Cardiac fibroblast (primary cell): ENCODE results near the gene MEF2C.

Experiments
- DNase-seq, 2 donors: peaks; one replicate each; pipeline versions ENCODE4 v3.0.0 to v3.0.0-alpha.2; 2010; ENCODE audit warnings: low read depth in 2 of 2
- H3K4me3 ChIP-seq, 2 donors: replicated peaks in 1 of 2; 1 replicate in 1 of 2; 2 replicates in 1 of 2; pipeline ENCODE4 v1.5.1; 2011; ENCODE audit warnings: low read depth in 2 of 2, low read length in 2 of 2, mild to moderate bottlenecking in 2 of 2, moderate library complexity in 1 of 2
- TF ChIP-seq, protein P1 (sequence below): IDR thresholded peaks from one replicate; pipeline ENCODE4 v1.5.1; 2011; ENCODE audit warnings: low read depth, mild to moderate bottlenecking, low read length, inconsistent platforms

Gene MEF2C

DNA sequence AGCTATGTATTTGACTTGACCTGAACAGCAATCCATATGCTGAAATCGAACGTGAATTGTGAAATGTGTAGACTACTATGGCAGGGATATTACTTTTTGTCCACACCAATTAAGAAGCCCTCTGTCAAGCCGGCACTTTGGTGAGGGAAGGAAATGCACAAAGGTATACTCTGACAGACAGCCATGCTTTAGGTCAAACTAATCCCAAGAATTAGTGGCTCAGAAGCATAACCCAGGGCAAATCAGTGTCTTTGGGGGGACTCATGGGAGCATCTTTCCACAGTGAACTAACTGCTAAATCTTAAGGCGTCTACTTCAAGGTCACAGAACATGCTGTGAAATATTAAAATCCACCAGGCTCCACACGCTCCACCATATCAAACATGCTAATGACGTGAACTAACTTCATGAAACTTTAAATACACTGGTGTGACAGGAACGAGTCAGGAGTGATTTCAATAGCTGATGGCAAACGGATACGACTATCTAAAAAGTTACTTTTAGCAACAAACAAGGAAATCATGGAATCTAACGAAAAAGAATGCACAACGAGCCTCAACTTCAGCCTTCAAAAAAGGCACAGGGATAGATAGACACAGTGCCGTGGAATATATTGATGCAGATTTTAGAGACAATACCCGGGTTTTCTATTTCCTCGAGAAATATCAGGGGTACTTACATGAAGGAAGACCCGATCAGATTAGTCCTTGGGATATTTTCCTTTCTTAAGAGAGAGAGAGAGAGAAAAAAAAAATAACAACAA, 527 bp downstream of the MEF2C start:
- peak overlapping the region; percentile 68 to 69 for H3K4me3 ChIP-seq
- DNase-seq: peak; percentile 16 to 44
- TF ChIP-seq, protein P1, sequence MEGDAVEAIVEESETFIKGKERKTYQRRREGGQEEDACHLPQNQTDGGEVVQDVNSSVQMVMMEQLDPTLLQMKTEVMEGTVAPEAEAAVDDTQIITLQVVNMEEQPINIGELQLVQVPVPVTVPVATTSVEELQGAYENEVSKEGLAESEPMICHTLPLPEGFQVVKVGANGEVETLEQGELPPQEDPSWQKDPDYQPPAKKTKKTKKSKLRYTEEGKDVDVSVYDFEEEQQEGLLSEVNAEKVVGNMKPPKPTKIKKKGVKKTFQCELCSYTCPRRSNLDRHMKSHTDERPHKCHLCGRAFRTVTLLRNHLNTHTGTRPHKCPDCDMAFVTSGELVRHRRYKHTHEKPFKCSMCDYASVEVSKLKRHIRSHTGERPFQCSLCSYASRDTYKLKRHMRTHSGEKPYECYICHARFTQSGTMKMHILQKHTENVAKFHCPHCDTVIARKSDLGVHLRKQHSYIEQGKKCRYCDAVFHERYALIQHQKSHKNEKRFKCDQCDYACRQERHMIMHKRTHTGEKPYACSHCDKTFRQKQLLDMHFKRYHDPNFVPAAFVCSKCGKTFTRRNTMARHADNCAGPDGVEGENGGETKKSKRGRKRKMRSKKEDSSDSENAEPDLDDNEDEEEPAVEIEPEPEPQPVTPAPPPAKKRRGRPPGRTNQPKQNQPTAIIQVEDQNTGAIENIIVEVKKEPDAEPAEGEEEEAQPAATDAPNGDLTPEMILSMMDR: no peak

DNA sequence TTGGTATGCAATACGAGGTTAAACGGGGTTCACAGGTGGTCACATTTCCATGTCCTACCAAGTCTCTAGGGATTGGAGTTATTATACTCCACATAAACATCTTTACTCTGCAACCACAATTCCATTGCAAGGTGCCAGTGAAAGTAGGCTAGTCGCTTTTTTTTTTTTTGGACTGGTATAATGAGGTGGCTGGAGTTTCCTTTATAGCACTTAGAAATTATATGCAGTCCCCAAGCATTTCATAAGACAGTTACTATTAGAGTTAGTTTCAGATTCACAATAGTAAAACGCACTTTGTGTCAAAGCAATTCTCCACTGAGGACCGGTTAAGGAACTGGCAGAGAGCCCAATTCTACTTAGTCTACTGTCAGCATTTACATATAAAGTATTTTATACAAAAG, 1.4 kb downstream of the MEF2C start:
- H3K4me3 ChIP-seq: peak overlapping the region; percentile 68 to 69
- peak; percentile 44 to 58 for DNase-seq

DNA sequence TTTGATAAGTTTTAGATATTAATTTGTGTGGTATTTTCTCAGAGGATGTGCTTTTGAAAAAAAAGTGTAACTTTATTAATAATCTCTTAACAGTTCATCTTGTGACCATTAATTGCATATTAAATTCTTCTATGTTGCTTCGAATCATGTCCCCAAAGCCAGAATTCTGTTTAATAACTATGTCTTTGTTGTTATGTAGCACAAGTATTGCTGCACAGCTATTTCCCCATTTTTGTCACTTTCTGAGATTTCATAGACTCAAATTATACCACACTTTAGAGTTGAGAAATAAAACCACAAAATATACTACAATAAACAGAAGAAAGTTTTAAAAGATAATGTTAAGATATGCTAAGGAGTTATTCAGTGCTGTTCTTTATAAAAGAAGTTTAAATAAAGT, 2.8 kb downstream of the MEF2C start:
- peak in 1 of 2 donors; percentile 26 for DNase-seq
- H3K4me3 ChIP-seq: no peak overlapping the region
- TF ChIP-seq, protein P1: no peak

More for the DNA sequence above, 1.4 kb downstream of the MEF2C start:
- TF ChIP-seq, protein P1: no peak

DNA sequence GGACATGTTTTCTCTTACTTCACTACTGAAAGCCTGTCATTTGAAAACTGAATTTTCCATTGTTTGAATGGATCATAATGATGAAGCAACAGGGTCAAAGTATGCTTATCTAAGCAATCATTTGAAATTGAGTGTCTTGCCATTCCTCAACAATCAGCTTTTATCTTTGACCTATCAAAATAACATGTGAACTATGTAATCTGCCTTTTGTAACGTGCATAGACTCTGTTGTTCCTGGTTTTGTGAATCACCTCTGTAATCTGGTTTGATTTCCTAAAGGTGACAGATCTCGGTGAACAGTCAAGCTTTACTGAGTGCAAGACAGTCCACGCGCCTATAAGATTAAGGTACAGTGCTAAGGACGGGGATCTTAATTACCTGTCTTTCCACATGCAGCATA, 3.3 kb downstream of the MEF2C start:
- peak overlapping the region in 1 of 2 donors; percentile 4 for H3K4me3 ChIP-seq
- peak in 1 of 2 donors; percentile 47 for DNase-seq
- TF ChIP-seq, protein P1: no peak

DNA sequence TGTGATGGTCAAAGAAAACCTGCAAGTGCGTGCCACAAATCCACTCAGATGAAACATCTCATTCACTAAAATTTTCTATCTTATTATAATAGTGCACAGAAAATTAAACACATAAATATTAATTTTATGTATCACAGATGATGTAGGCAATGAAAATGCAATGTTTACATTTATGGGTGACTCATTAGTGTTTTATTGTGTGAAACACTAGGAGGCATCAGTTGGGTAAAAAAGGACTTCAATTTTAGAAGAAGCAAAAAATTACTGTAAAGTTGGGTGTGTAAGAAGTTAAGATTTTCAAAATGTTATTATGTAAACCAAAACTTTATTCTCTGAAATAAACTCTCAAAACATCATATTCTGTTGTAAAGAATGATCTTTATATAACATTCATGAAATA, 4.0 kb downstream of the MEF2C start:
- DNase-seq: peak; percentile 14 to 75
- TF ChIP-seq, protein P1: peak; percentile 21
- no peak overlapping the region for H3K4me3 ChIP-seq

DNA sequence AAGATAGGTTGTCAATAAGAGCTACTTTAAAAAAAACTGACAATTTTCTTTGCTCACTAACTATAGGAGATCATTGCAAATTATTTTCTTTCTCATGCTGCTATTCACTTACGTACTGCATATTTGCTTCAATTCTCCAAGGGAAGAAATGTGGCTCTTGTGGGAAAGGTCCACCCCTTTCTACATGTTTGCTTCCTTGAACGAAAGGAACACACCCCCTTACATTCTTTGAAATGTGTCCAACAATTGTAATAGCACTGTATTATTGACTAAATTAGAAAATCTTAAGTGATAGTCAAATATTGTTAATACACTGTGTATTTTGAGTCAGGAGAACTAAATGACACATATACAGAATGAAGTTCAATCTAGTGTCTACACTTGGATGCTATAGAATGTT, 5.2 kb downstream of the MEF2C start:
- no peak overlapping the region for H3K4me3 ChIP-seq

More for the DNA sequence above, 5.2 kb downstream of the MEF2C start:
- DNase-seq: peak; percentile 64 to 90
- TF ChIP-seq, protein P1: no peak
